Small intestine (tissue), 7 donors: ENCODE data around the gene CYP1A1. TPM values are rescaled to one million over a fixed set of nuclear protein-coding genes. Genes with fewer than 3 reads are reported as not detected.
"Not testable (repeated sequence)": the region's sequence is repeated elsewhere in the genome, so short reads cannot be mapped to it uniquely, and the experiment has no call there.

Experiments
- DNase-seq, 2 donors: peaks; one replicate each; pipeline versions ENCODE4 v3.0.0 to v3.0.0-alpha.2; 2013
- FAIRE-seq: peaks from 2 replicates; lab custom pipeline; 2012; peaks lifted over from hg19 to GRCh38; lab: Jason Lieb, UNC
- H3K27ac ChIP-seq, 3 donors: one replicate each; pipeline ENCODE4 v1.5.1; 2013; ENCODE audit warnings: low read length in 2 of 3, mild to moderate bottlenecking in 2 of 3, control low read depth in 1 of 3, inconsistent platforms in 1 of 3, low read depth in 1 of 3, moderate library complexity in 1 of 3
- H3K27me3 ChIP-seq, 3 donors: one replicate each; pipeline ENCODE4 v1.6.1; 2013; ENCODE audit warnings: low read length in 3 of 3, inconsistent platforms in 1 of 3; ENCODE audit not compliant: control insufficient read depth in 3 of 3, insufficient read depth in 3 of 3
- H3K36me3 ChIP-seq, 3 donors: one replicate each; pipeline ENCODE4 v1.6.1; 2013; ENCODE audit warnings: low read length in 3 of 3, inconsistent platforms in 1 of 3, low read depth in 1 of 3, mild to moderate bottlenecking in 1 of 3, moderate library complexity in 1 of 3; ENCODE audit not compliant: control insufficient read depth in 3 of 3, insufficient read depth in 2 of 3
- H3K4me1 ChIP-seq, 3 donors: one replicate each; pipeline ENCODE4 v1.6.1; 2013; ENCODE audit warnings: low read length in 2 of 3, inconsistent platforms in 1 of 3, low read depth in 1 of 3, mild to moderate bottlenecking in 1 of 3, moderate library complexity in 1 of 3; ENCODE audit not compliant: control insufficient read depth in 3 of 3, insufficient read depth in 2 of 3
- H3K4me3 ChIP-seq, 3 donors: one replicate each; pipeline ENCODE4 v1.5.1; 2013; ENCODE audit warnings: low read length in 3 of 3, control low read depth in 1 of 3, inconsistent platforms in 1 of 3, low read depth in 1 of 3, mild to moderate bottlenecking in 1 of 3, moderate library complexity in 1 of 3
- H3K9me3 ChIP-seq, 2 donors: one replicate each; pipeline ENCODE4 v1.6.1; 2013; ENCODE audit warnings: low read depth in 1 of 2, low read length in 1 of 2; ENCODE audit not compliant: control insufficient read depth in 2 of 2, insufficient read depth in 1 of 2
- WGBS, 3 donors: extraction: QIAGEN DNeasy Blood & Tissue Kit; methylation state at CpG; one replicate each; pipeline ENCODE4 v1.1.7; 2013; 5-methylcytosine and 5-hydroxymethylcytosine counted together
- polyA plus RNA-seq, 4 donors: library from polyadenylated mRNA; stranded (reverse) in 3 of 4; unstranded in 1 of 4; fragments of 200-250 nt in 3 of 4; fragments of 120-200 nt in 1 of 4; gene quantifications; one replicate each; pipeline versions ENCODE4 v1.2.1 to v1.2.3, GENCODE V29; 2013
- donor health status: healthy with polysubstance abuse.
- donor health status: control.
- donor health status: control.
- donor health status: Bipolar disorder and iron deficiency.
- donor health status: healthy.

Gene CYP1A1
- polyA plus RNA-seq, 4 donors = 0.04 to 13.2 (median 0.66) TPM; not detected in 1

GRCh38 chr15:74730619-74731316, 5.4 kb upstream of the CYP1A1 start:
- Histone ChIP-seq H3K4me3 (no peak overlapping the region), H3K9me3 (no peaks in the 10 kb centered on the region), H3K27ac (peak overlapping the region in 1 of 3 donors; percentile 63), H3K36me3 (no peaks in the 10 kb centered on the region), H3K4me1 (peaks cover 0 to 28% (median 4%) of the 10 kb centered on the region in 3 donors), H3K27me3 (peaks cover 0 to 26% (median 7%) of the 10 kb centered on the region in 3 donors)
- DNase-seq (peak; percentile 50 to 73), FAIRE-seq (no peak)
- WGBS, 3 donors = 71 to 72% (median 71%) methylated on average over 7 of the region's 7 CpGs

- 75 to 79% (median 76%) methylated on average over 6 of the region's 6 CpGs for WGBS, 3 donors
- Histone ChIP-seq H3K27me3 (peaks cover 0 to 29% (median 7%) of the 10 kb centered on the region in 3 donors), H3K4me1 (peaks cover 0 to 28% (median 4%) of the 10 kb centered on the region in 3 donors)
- DNase-seq, H3K36me3 ChIP-seq, FAIRE-seq, H3K4me3 ChIP-seq, H3K9me3 ChIP-seq, H3K27ac ChIP-seq: not testable (repeated sequence)
These were observed 4.0 kb upstream of the CYP1A1 start for GRCh38 chr15:74729372-74729771.

- peaks cover 0 to 28% (median 4%) of the 10 kb centered on the region in 3 donors for H3K4me1 ChIP-seq
- not testable (repeated sequence) for H3K36me3 ChIP-seq, FAIRE-seq, H3K27ac ChIP-seq, H3K4me3 ChIP-seq, DNase-seq, H3K9me3 ChIP-seq
- H3K27me3 ChIP-seq = peaks cover 0 to 30% (median 7%) of the 10 kb centered on the region in 3 donors
- 79 to 92% (median 89%) methylated on average over 16 to 25 of the region's 30 CpGs for WGBS, 3 donors
These were observed 3.4 kb upstream of the CYP1A1 start for GRCh38 chr15:74728699-74729098.

GRCh38 chr15:74727727-74728126, 2.4 kb upstream of the CYP1A1 start:
- Histone ChIP-seq H3K4me3 (no peak overlapping the region), H3K9me3 (no peaks in the 10 kb centered on the region), H3K27ac (no peak overlapping the region), H3K4me1 (peaks cover 0 to 28% (median 4%) of the 10 kb centered on the region in 3 donors), H3K27me3 (peaks cover 0 to 37% (median 5%) of the 10 kb centered on the region in 3 donors), H3K36me3 (no peaks in the 10 kb centered on the region)
- DNase-seq (no peak), FAIRE-seq (no peak)
- WGBS, 3 donors = 63 to 71% (median 67%) methylated on average over 7 of the region's 7 CpGs

GRCh38 chr15:74726774-74727164, 1.4 kb upstream of the CYP1A1 start:
- no peaks in the 10 kb centered on the region for H3K9me3 ChIP-seq
- H3K27ac ChIP-seq = peak overlapping the region in 1 of 3 donors; percentile 87
- H3K4me1 ChIP-seq = peaks cover 0 to 26% (median 4%) of the 10 kb centered on the region in 3 donors
- DNase-seq = no peak
- H3K36me3 ChIP-seq = no peaks in the 10 kb centered on the region
- H3K4me3 ChIP-seq = peak overlapping the region in 2 of 3 donors; percentile 58 to 61
- peaks cover 0 to 37% (median 5%) of the 10 kb centered on the region in 3 donors for H3K27me3 ChIP-seq
- FAIRE-seq = no peak
- 12 to 30% (median 25%) methylated on average over 23 to 24 of the region's 24 CpGs for WGBS, 3 donors

GRCh38 chr15:74725845-74726773, 781 bp upstream of the CYP1A1 start:
- no peaks in the 10 kb centered on the region for H3K36me3 ChIP-seq
- H3K27ac ChIP-seq = peak overlapping the region in 2 of 3 donors; percentile 55 to 87
- no peak for FAIRE-seq
- peaks cover 0 to 41% (median 3%) of the 10 kb centered on the region in 3 donors for H3K27me3 ChIP-seq
- peak; percentile 23 to 56 for DNase-seq
- H3K4me1 ChIP-seq = peaks cover 0 to 20% (median 2%) of the 10 kb centered on the region in 3 donors
- WGBS, 3 donors = 1 to 2% (median 2%) methylated on average over 56 to 86 of the region's 86 CpGs
- H3K4me3 ChIP-seq = peak overlapping the region; percentile 33 to 61 (median 58)
- H3K9me3 ChIP-seq = no peaks in the 10 kb centered on the region

GRCh38 chr15:74724570-74725224, 631 bp downstream of the CYP1A1 start:
- H3K4me3 ChIP-seq = peak overlapping the region in 1 of 3 donors; percentile 24
- peaks cover 0 to 6% (median 2%) of the 10 kb centered on the region in 3 donors for H3K4me1 ChIP-seq
- H3K9me3 ChIP-seq = no peaks in the 10 kb centered on the region
- peak in 1 of 2 donors; percentile 5 for DNase-seq
- peaks cover 0 to 41% (median 3%) of the 10 kb centered on the region in 3 donors for H3K27me3 ChIP-seq
- no peaks in the 10 kb centered on the region for H3K36me3 ChIP-seq
- no peak overlapping the region for H3K27ac ChIP-seq
- FAIRE-seq = no peak
